GM19025 (cell line): ENCODE measurements around the gene SUN2.

Experiments
- ATAC-seq: cut with Tn5 transposase; IDR thresholded peaks from one replicate; pipeline ENCODE4 v1.9.1; 2021; ENCODE audit warnings: mild to moderate bottlenecking, low read depth, moderate library complexity; ENCODE audit not compliant: unreplicated experiment

SUN2 gene

DNA sequence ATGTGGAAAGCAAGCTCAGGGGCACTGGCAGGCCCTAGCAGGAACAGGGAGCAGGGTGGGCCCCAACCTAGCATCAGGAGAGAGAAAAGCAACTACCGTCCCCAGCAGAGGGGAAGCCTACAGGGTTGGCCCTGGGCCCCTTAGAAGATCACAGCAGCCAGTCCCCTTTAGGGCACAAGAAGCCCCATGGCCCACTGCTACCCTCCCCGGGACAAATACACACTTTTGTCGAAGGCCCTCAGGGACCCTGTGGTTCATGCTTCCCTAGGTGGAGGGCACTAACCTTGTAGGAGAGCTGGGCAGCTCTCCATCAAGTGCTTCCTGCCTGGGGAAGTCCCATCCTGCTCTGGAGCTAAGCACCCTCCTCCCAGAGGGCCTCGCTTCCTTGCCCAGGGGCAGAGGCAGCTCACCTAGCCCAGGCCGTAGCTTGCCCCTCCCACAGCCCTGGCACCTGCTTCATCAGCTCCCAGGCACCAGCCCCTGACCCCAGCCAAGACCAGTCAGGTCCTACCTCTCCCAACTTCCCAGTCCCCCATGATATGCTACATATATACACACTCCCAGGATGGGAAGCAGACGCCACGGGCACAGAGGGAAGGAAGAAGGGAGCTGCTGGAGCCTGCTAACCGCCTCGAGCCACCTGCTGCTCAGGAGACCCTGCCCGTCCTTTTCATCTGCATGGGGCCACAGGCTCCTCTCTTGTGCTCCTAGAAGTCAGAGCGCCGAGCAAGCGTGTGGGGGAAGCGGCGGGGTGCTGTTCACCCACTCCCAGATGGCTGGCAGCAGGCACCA, 20.1 kb downstream of the SUN2 start:
- ATAC-seq = no peak

DNA sequence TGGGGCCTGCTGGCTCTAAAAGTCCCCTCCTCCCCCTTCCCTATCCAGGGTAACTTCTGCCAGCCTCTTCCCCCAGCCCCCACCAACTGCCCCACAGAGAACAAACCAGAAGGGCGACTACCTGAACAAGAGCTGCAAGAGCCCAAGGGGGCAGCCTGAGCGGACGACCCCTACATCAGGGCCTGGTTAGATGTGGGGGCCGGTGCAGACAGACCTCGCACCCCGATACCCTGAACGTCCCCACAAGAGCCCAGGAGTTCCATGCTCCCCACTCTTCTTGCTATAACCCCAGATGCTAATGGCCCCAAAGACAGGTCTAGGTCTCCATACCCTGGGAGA, 20.7 kb downstream of the SUN2 start:
- ATAC-seq = no peak

DNA sequence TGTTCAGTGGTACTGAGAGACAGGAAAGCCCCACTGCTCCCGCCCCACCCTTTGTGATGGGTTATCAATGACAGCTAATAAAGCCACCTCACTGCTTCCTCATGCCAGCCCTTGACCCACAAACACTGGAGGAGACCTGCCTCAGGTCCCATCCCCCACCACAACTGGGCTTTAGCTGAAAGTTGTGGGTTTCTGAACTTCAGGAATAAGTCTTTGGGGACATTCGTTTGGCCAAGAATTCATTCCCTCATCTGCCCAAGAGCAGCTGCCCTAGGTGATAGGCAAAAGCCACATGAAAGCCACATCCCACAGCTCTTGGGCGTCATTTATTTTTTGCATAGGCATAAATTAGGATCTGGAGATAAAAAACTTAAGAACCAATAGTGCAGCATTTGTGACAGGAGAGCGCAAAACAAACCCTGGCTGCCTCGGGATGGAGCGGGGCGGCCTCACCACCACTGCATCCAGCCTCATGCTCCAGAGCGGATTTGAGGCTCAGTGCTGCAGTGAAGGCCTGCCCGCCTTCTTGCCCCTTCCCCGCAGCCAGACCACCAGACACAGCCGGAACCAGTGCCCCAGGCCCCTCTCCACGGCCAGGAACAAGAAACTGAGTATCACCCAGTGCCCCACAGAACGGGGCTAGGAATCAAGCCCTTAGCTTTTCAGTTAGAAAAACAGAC, 21.2 kb downstream of the SUN2 start:
- ATAC-seq = no peak

DNA sequence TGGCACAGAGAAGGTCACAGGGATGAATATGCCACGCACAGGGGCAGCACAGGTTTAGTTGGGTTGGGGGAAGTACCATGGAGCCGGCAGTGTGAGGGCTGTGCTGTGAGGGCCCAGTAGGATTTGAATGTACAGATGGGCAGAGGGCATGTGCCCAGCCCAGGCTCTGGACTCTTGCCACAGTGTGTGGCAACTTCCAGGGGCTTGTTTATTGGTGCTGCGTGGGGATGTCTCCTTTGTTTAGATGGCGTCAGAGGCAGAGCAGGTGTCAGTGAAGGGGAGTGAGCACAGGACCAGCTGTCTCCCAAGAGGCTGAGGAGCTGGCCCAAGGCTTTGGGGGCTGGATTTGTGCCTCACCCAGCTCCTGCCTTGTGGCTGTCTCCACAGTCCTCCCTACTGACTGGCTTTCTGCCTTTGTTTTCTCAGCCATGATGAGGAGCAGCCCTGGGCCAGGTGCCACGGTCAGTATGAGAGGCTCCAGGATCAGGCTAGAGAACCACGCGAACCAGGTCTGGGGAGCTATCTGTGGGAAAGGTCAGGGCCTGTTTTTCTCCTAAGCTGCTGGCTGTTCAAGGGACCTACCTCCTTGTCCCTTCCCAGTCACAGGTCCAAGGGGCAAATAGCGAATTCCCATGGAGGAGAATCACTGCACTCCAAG, 21.9 kb downstream of the SUN2 start:
- ATAC-seq = no peak

DNA sequence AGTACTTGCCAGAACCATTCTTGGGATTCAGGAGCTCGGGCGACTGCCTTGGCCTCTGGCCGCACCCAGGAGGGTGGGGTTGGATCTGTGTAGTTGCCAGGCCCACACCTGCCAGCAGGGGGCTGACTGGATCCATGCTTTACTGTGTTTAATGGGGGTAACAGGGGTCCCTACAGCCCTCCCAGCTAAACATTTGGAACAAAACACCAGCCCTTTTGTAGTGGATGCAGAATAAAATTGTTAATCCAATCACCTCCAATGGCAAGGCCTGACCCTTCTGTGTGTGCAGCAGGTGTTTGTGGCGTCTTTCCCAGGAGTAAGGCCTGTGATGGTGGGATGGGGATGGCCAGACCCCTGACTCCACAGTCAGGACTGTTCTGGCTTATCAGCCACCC, 22.5 kb downstream of the SUN2 start:
- no peak for ATAC-seq

DNA sequence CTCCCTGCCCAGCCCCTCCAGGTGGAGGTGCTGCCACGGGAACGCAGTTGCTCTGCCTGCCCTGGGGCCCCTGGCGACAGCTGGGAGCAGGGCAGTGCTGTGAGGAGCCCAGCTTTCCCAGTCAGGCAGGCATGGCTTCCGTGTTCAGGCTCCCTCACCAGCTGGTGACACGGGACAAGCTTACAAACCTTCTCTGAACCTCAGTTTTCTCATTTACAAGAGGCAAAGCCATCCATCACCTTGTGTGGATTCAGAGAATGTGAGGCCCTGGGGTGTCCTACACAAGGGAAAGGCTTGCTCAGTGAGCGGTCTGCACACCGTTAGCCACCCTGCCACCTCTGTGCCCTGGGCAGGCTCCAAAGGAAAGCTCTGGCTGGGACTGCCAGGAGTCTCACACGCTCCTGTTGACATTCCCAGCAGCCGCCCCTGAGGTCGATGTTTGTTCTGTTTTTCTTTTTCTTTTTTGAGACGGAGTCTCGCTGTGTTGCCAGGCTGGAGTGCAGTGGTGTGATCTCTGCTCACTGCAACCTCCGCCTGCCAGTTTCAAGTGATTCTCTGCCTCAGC, 23.5 kb downstream of the SUN2 start:
- no peak for ATAC-seq

DNA sequence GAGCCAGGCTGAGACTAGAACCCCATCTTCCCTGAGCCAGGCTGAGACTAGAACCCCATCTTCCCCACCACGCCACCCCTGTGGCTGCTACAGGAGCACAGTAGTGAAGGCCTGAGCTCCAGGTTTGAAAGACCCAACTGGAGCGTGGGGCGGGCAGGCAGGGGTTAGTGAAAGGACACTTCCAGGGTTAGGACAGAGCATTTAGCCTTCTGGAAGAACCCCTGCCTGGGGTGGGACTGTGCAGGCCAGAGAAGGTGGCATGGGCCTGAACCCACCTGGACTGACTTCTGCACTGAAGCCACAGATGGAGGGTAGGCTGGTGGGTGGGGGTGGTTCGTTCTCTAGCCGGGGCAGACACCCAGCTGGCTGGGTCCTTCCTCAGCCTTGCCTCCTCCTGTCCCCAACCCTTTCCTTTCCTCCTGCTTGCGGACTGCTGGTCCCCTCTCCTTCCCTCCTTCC, 24.1 kb downstream of the SUN2 start:
- ATAC-seq = no peak

DNA sequence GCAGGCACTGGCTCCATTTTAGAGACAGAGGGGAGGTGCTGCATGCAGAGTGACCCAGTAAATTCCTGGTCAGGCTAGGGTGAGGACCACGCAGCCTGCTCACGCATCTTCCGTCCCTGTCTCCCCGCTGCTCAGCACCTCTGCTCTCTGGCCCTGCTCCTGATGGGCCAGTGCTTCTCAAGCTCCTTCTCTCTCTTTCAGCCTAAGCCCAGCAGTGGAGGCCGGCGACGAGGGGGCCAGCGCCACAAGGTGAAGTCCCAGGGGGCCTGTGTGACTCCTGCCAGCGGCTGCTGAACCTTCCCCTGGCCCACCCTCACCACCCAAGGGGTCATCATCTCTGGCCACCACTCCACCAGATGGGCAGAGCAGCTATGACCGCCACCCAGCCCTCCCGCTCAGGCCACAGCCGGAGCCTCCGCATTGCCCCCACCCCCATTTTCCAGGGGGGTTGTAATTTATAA, 25.4 kb downstream of the SUN2 start:
- no peak for ATAC-seq

DNA sequence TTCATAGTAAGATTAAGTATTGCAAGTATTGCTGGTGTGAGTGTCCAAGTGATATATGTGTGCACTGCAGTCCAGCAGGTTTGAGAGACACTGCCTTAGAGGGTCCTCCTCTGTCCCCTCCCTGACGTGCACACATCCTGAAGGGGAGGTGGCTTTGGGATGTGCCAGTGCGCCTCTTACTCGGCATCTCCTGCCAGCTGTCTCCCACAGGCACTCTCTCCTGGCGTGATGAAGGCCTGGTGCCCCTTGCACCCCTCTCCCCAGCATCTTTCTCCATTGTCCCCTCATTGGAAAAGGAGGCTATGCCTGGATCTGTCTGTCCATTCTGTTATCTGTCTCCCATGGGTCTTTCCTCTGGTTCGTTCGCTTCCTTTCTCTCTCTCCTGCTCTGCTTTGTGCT, 25.9 kb downstream of the SUN2 start:
- no peak for ATAC-seq

DNA sequence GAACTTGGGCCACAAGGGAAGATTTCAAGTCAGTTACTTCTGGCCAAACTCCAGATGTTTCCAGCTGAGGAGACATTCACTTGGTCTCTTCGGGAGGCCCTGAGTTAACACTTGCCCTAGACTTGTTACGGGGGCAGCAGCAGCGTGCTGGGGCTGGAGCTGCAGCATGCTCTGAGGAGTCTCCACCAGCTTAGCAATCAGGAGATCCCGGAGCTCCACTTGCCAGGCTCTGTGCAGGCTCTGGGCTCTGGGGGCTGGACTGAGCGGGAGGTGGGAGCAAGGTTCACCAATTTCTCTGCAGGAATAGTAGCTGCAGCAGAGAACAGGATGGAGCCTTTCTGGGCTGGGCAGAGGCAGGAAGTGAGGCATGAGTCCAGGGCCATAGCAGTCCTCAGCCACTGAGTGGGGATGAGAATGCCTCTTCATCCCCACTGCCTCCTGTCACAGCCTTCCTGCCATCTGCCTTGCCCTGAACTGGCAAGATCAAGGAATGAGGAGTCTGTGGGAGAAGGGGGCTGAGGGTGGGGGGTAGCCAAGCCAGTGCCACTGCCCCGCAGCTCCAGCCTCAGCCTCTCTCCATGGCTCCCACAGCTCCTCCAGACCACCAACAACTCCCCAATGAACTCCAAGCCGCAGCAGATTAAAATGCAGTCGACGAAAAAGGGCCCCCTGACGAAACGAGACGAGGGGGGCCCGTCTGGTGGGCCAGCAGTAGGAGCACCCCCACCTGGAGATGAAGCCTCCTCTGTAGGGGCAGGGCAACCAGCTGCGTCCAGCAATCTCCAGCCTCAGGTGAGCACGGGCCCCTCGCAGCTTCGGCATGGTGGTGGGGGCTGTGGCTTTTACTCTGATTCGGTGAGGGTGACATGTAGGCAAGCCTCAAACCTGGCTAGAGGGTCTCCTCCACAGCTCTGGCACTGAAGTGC, 26.7 kb downstream of the SUN2 start:
- no peak for ATAC-seq

DNA sequence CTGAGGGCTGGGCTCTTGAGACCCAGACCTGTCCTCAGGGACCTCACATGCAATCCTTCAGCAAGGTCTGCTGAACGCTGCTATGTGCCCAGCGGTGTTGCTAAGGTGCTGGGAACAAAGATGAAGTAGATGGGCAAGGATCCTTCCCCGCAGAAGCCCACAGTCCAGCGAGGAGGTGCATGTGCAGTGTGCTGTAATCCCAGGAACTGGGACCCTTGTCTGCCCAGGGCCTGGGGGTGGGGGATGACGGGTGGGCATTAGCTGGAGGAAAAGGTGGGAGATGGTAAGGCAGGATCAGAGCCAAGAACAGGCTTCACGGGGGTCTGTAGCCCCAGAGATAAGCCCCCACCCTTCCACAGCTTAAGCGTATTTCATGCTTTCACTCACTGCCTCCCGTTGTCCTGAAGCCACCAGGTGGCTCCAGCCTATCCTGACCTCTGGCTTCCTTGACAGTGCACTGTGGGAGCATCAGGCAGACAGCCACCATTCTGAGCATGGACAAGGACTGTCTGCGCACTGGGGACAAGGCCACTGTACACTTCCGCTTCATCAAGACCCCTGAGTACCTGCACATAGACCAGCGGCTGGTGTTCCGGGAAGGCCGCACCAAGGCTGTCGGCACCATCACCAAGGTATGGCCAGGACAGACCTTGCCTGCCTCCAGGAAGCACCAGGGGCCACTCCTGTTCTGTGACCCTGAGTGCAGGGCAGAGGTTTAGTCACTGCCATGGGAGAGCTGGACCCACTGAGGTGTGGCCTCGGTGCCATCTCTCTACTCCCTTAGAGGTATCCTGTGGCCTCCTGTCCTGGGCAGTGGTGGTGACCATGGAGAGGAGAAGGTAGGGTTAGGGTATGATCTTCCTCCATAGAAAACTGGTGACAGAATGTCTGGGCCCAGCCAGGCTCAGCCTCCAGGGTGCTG, 28.0 kb downstream of the SUN2 start:
- no peak for ATAC-seq

DNA sequence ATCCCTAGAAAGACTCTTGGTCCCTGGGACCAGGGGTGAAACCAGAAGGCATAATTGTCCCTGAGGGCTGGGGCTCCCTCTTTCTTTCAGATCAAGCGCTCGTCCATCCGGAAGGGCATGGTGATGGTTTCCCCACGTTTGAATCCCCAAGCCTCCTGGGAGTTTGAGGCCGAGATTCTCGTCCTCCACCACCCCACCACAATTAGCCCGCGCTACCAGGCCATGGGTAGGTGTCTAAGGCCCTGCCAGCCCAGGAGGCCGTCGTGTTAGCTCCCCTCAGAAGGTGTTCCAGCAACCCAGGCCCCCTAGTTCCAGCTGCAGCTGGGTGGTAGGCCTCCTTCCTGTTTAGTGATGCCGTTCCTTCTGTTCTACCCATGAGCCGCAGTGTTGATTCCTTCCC, 28.7 kb downstream of the SUN2 start:
- ATAC-seq = no peak

DNA sequence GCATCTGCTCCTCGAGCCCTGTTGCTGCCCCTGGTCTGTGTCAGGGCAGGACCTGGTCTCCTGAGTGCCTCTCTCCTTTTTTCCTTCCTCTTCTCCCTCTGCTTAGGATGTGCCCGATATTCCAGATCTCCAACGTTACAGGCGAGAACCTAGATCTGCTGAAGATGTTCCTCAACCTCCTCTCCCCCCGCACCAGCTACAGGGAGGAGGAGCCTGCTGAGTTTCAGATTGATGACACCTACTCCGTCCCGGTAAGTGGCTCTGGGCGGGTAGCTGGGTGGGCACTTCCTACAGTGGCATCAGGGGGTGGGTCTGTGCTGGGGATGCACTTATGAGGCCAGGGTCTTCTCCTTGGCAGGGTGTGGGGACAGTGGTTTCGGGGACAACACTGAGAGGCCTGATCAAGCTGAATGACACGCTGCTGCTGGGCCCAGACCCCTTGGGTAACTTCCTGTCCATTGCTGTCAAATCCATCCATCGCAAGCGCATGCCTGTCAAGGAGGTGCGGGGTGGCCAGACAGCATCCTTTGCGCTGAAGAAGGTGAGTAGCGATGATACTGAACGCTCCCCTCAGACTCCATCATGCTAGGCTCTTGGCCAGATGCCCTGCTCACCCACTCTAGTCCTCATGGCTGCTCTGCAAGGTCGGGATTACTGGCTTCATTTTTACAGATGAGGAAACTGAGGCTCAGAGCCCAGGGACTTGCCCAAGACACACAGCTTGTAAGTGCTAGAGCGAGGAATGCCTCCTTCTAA, 29.7 kb downstream of the SUN2 start:
- ATAC-seq = no peak

DNA sequence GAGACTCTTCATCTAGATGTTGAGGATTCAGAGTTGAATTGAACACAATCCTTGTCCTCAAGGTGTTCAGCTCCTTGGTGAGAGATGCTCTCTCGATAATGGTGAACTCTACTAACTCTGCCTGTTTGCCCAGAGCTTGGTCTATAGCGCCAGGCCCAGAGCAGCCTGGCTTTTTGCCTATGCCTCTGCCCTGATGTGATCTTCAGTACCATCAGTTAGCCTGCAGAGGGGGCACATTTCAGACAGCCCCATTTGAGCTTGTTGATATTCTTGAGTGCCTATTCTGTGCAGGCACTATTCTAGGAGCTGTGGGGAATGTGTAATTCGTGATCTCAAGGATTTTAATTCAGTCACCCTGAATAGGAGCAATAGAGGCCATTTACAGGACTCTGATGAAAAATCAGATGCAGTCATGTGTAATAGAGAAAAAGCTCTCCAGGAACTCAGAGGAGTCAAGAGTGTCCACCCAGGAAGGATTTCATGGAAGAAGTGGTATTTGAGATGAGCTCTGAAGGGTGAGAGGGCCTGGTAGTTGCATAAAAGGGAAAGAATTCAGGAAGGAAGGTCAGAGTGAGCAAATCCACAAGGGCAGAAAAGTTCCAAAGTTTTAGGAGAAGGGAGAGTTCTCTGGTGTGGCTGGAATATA, 30.7 kb downstream of the SUN2 start:
- ATAC-seq = no peak

DNA sequence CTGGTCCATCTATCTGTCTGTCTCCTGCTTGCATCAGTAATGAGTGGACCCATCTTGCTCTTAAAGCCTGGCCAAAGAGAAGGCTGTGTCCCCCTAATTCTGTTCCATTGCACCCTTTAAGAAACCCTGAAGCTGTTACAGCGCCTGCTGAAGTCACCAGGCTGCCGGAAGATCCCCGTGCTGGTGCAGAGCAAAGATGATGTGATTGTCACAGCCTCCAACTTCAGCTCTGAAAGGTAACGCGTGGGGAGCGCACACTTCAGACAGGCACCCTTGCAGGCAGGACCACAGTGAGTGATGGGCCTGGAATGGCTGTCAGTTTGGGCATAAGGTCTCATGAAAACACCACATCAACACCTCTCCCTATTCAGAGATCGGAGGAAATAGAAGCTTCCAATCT, 31.6 kb downstream of the SUN2 start:
- ATAC-seq = no peak

DNA sequence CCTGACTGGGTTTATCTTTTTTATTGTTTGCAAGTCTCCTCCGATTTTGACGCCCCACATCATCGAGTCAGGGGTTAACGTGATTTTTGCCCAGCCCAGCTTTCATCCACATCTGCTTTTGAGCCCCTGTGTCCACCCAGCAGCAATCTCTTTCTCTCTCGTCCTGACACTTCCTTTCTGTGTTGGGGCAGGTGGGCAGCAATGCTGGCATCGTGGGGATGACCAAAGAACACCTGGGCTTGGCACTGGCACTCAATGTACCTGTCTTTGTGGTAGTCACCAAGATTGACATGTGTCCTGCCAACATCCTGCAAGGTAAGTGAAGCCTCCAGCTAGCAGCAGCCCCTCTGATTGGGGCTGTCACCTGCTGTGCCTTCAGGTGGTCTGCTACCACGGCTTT, 34.2 kb downstream of the SUN2 start:
- no peak for ATAC-seq

DNA sequence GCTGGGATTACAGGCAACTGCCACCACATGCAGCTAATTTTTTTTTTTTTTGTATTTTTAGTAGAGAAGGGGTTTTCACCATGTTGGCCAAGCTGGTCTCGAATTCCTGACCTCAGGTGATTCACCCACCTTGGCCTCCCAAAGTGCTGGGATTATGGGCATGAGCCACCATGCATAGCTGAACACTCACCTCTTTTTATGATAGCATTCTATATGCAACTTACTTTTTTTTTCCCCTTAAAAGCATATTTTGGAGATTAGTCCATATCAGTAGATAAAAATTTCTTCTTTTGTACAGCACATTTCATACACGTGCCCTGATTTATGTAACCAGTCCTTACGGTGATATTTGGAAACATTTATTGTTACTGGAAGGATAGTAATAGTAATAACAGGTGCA, 35.4 kb downstream of the SUN2 start:
- ATAC-seq = no peak

DNA sequence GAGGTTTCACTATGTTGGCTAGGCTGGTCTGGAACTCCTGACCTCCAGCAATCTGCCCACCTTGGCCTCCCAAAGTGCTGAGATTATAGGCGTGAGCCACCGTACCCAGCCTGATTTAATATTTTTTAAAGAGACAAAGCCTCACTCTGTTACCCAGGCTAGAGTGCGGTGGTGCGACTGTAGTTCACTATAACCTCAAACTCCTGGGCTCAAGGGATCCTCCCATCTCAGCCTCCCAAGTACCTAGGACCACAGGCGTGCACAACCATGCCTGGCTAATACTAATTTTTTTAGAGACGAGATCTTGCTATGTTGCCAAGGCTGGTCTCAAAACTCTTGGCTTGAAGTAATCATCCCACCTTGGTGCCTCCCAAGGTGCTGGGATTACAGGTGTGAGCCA, 36.6 kb downstream of the SUN2 start:
- no peak for ATAC-seq
